Thyroid gland (tissue), 4 donors: Measurements from ENCODE around the gene DUSP5. TPM values are rescaled to one million over a fixed set of nuclear protein-coding genes. Genes with fewer than 3 reads are reported as not detected.
A peak's percentile ranks its signal among the peaks of the same experiment; 100 is the strongest.

Experiments
- DNase-seq, 2 donors: peaks; one replicate each; pipeline ENCODE4 v3.0.0-alpha.2; 2019
- H3K27ac ChIP-seq, 3 donors: fragments of 200-600 bp; sonication (generic); 1 replicate in 2 of 3; 2 replicates in 1 of 3; pipeline ENCODE4 v1.5.1; 2016 to 2019; ENCODE audit warnings: mild to moderate bottlenecking in 1 of 3, moderate library complexity in 1 of 3
- H3K27me3 ChIP-seq: fragments of 200-600 bp; sonication (generic); one replicate; pipeline ENCODE4 v1.5.1; 2019
- H3K36me3 ChIP-seq, 2 donors: fragments of 200-600 bp; sonication (generic); one replicate each; pipeline ENCODE4 v1.5.1; 2016 to 2019
- H3K4me1 ChIP-seq, 2 donors: fragments of 200-600 bp; sonication (generic); one replicate each; pipeline ENCODE4 v1.5.1; 2017 to 2019
- H3K4me3 ChIP-seq, 3 donors: fragments of 200-600 bp; sonication (generic); replicated peaks in 1 of 3; 1 replicate in 2 of 3; 2 replicates in 1 of 3; pipeline ENCODE4 v1.5.1; 2016; ENCODE audit warnings: mild to moderate bottlenecking in 1 of 3
- H3K9me3 ChIP-seq: fragments of 200-600 bp; sonication (generic); one replicate; pipeline ENCODE4 v1.5.1; 2017
- POLR2A ChIP-seq, 2 donors: fragments of 450-650 bp; IDR thresholded peaks; one replicate each; pipeline ENCODE4 v1.6.1; 2017; ENCODE audit warnings: antibody characterized with exemption in 2 of 2, mild to moderate bottlenecking in 2 of 2, moderate library complexity in 1 of 2
- WGBS, 2 donors: methylation state at CpG; one replicate each; pipeline ENCODE4 v1.1.5; 2017; 5-methylcytosine and 5-hydroxymethylcytosine counted together
- intact Hi-C: fragments of 100-400 bp; cut with DNase I; formaldehyde crosslinking; loops from one replicate; pipeline ENCODE4 v1.15.1; 2023
- total RNA-seq, 4 donors: library from RNA; depleted of rRNA; stranded (reverse); fragments of >200 nt; gene quantifications; one replicate each; pipeline ENCODE4 v1.2.3, GENCODE V29; 2016
- TF ChIP-seq, protein P1 (sequence below), 6 experiments: fragments of 200-600 bp in 3 of 6; fragments of 450-650 bp in 3 of 6; sonication (generic) in 3 of 6; IDR thresholded peaks; one replicate each; pipeline ENCODE4 v1.5.1; 2016 to 2019; ENCODE audit warnings: antibody characterized with exemption in 6 of 6, mild to moderate bottlenecking in 2 of 6, inconsistent platforms in 1 of 6, moderate library complexity in 1 of 6

DUSP5 gene
- total RNA-seq, 4 donors from 2014 or later, result 2.1 to 14.2 (median 7.1) TPM

DNA sequence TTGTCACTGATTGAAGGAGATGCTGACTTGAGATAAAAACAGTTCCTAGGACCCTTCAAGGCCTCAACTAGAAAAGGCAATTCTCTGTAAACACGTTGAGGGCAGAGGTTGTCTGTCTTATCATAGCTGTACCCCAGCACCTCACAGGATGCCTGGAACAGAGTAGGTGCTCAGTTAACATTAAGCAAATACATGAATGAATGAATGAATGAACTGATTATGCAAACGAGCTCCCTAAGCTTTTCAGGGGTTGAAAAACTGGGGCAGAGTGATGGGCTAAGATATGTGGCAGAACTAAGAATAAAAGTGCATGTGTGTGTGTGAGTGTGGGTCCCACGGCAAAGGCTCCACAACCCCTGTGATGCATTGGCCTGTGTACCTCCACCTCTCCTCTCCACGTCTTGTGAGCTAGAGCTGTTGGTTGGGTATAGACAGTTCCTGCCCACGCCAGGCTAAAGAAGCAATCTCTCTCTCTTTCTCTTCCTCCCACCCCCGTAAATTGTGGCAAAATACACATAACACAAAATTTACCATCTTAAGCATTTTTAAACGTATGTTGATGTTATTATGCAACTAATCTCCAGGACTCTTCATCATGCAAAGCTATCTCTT lies 48.9 kb downstream of the DUSP5 start:
- H3K27ac ChIP-seq, result no peak overlapping the region
- H3K4me3 ChIP-seq, result no peak overlapping the region
- TF ChIP-seq POLR2A (IDR thresholded peaks at IDR 0.05), result no peak
- TF ChIP-seq, protein P1, sequence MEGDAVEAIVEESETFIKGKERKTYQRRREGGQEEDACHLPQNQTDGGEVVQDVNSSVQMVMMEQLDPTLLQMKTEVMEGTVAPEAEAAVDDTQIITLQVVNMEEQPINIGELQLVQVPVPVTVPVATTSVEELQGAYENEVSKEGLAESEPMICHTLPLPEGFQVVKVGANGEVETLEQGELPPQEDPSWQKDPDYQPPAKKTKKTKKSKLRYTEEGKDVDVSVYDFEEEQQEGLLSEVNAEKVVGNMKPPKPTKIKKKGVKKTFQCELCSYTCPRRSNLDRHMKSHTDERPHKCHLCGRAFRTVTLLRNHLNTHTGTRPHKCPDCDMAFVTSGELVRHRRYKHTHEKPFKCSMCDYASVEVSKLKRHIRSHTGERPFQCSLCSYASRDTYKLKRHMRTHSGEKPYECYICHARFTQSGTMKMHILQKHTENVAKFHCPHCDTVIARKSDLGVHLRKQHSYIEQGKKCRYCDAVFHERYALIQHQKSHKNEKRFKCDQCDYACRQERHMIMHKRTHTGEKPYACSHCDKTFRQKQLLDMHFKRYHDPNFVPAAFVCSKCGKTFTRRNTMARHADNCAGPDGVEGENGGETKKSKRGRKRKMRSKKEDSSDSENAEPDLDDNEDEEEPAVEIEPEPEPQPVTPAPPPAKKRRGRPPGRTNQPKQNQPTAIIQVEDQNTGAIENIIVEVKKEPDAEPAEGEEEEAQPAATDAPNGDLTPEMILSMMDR (IDR thresholded peaks at IDR 0.05), result no peak
- 67 to 69% methylated on average over 7 of the region's 7 CpGs for WGBS, 2 donors
- H3K9me3 ChIP-seq, result no peaks in the 10 kb centered on the region
- H3K36me3 ChIP-seq, result no peaks in the 10 kb centered on the region
- no peaks in the 10 kb centered on the region for H3K4me1 ChIP-seq
- no peak for DNase-seq
- H3K27me3 ChIP-seq, result no peaks in the 10 kb centered on the region
- intact Hi-C loops, result loop anchor here (5.0 kb wide), 1 partner anchor 194 kb away; no protein-coding TSS in a partner anchor

DNA sequence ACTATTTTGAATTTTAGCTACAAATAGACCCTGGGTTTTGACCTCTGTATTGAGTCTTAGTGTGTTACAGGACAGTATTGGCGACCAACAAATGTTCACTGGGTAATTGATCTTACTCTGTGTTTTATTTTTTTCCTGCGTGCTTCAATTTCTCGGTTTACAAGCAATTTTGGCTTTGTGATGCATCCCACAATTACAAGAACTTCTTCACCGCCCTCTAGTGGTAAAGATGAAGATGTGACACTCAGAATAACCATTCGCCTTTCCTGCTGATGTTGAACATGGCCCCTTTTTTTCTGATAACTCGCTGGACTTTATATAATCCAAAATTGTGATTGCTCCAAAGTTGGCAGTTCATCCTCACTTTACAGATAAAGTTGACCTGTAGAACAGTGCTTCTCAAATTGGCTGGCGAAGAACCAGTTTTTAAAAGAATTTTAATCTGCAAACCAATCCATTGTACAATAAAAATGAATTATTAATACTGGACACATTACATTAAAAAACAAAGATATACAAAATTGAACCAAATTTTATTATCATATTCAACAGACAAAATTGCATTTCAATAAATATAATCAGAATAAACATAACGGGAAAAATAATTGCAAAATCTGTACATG lies 49.5 kb downstream of the DUSP5 start:
- no peak overlapping the region for H3K27ac ChIP-seq
- H3K27me3 ChIP-seq, result no peaks in the 10 kb centered on the region
- no peaks in the 10 kb centered on the region for H3K4me1 ChIP-seq
- no peak overlapping the region for H3K4me3 ChIP-seq
- TF ChIP-seq, protein P1 (IDR thresholded peaks at IDR 0.05), result peak; percentile 56 to 82 (median 76)
- no peak for TF ChIP-seq POLR2A (IDR thresholded peaks at IDR 0.05)
- intact Hi-C loops, result loop anchor here (5.0 kb wide), 1 partner anchor 195 kb away; no protein-coding TSS in a partner anchor
- 12% methylated on average over 8 of the region's 8 CpGs for WGBS, 2 donors
- no peak for DNase-seq
- no peaks in the 10 kb centered on the region for H3K9me3 ChIP-seq
- no peaks in the 10 kb centered on the region for H3K36me3 ChIP-seq

DNA sequence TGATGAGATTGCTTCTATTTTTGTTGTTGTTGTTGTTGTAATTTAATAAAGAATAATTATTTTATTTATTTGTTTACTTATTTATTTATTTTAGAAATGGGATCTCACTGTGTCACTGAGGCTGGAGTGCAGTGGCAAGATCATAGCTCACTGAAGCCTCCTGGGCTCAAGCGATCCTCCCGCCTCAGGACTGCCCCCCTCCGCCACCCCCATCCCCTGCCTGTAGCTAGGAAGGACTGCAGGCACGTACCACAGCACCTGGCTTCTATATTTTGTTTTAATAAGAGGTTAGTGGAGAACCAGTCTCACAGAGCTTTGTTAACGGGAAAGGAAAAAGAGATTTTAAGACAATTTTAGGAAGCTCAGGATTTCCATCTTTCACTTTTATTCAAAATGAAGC lies 50.3 kb downstream of the DUSP5 start:
- Histone ChIP-seq H3K4me3 (no peak overlapping the region), H3K27ac (no peak overlapping the region), H3K4me1 (no peaks in the 10 kb centered on the region), H3K9me3 (no peaks in the 10 kb centered on the region), H3K36me3 (no peaks in the 10 kb centered on the region), H3K27me3 (no peaks in the 10 kb centered on the region)
- TF ChIP-seq POLR2A (IDR thresholded peaks at IDR 0.05), result no peak
- TF ChIP-seq, protein P1 (IDR thresholded peaks at IDR 0.05), result no peak
- intact Hi-C loops, result loop anchor here (5.0 kb wide), 1 partner anchor 196 kb away; no protein-coding TSS in a partner anchor
- WGBS, 2 donors, result 34 to 42% methylated on average over 5 of the region's 5 CpGs
- DNase-seq, result no peak

DNA sequence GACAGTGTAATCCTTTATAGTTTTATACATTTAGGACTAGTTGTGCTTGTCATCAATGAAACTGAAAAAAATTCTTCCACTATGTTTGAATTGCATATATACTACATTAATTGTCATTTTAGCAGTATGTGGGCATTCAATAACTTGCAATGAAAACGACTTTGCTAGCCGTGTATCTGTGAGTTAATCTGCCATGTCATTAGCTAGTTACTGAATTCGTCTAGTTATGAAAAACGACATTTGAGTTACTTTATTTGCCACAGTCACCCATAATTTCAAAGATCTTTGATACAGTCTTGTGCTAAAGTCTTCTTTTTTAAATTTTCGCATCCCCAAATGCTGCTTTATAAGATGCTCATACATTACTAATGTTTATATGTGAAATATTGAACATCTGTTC lies 51.5 kb downstream of the DUSP5 start:
- Histone ChIP-seq H3K9me3 (no peaks in the 10 kb centered on the region), H3K27me3 (no peaks in the 10 kb centered on the region), H3K4me3 (no peak overlapping the region), H3K36me3 (no peaks in the 10 kb centered on the region), H3K27ac (no peak overlapping the region), H3K4me1 (no peaks in the 10 kb centered on the region)
- WGBS, 2 donors, result 78 to 85% methylated on average over 5 of the region's 5 CpGs
- no peak for DNase-seq
- intact Hi-C loops, result loop anchor here (5.0 kb wide), 1 partner anchor 197 kb away; no protein-coding TSS in a partner anchor
- TF ChIP-seq POLR2A (IDR thresholded peaks at IDR 0.05), result no peak
- TF ChIP-seq, protein P1 (IDR thresholded peaks at IDR 0.05), result no peak

DNA sequence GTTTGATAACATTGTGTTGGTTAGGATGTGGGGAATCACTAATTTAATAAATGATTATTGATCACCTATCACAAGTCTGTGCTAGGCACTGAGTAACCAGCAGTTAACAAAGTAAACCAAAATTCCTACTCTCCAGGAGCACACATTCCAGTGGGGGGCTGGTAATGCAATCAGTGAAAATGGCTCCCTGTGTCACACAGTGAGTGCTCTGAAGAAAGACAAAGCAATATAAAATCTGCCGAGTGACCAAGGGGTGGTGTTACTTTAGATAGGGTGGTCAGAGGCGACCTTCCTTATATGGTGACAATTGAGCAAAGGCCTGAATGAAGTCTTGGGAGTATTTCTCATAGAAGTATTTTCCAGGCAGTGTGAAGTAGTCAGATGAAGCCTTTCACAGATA lies 56.2 kb downstream of the DUSP5 start:
- WGBS, 2 donors, result 41 to 60% methylated on average over 2 of the region's 2 CpGs
- Histone ChIP-seq H3K4me3 (no peak overlapping the region), H3K4me1 (no peaks in the 10 kb centered on the region), H3K9me3 (no peaks in the 10 kb centered on the region), H3K27me3 (no peaks in the 10 kb centered on the region), H3K36me3 (no peaks in the 10 kb centered on the region), H3K27ac (no peak overlapping the region)
- no peak for DNase-seq
- intact Hi-C loops, result no loop called here
- TF ChIP-seq, protein P1 (IDR thresholded peaks at IDR 0.05), result no peak
- no peak for TF ChIP-seq POLR2A (IDR thresholded peaks at IDR 0.05)
